Pancreas (tissue), 10 donors: Measurements from ENCODE around the gene PKHD1. TPM values are rescaled to one million over a fixed set of nuclear protein-coding genes. Genes with fewer than 3 reads are reported as not detected.

ENCODE experiments used
- ATAC-seq, 4 donors: fragments of 200-7000 bp; cut with Tn5 transposase; one replicate each; pipeline versions ENCODE4 v1.8.0 to v1.9.1; 2020; ENCODE audit warnings: mild to moderate bottlenecking in 4 of 4, moderate library complexity in 4 of 4
- DNase-seq, 6 donors: peaks; one replicate each; pipeline ENCODE4 v3.0.0-alpha.2; 2020
- FAIRE-seq: peaks from 2 replicates; lab custom pipeline; 2012; peaks lifted over from hg19 to GRCh38; lab: Jason Lieb, UNC
- H3K27ac ChIP-seq, 4 donors: fragments of 200-600 bp; sonication (generic); 1 replicate in 3 of 4; 2 replicates in 1 of 4; pipeline versions ENCODE4 v1.5.0 to v1.8.0; 2020
- H3K27me3 ChIP-seq, 4 donors: fragments of 200-600 bp; one replicate each; pipeline ENCODE4 v1.8.0; 2021
- H3K36me3 ChIP-seq, 3 donors: fragments of 200-600 bp; sonication (generic) in 1 of 3; one replicate each; pipeline versions ENCODE4 v1.5.0 to v1.8.0; 2020 to 2021
- H3K4me1 ChIP-seq, 3 donors: fragments of 200-600 bp; one replicate each; pipeline ENCODE4 v1.8.0; 2021
- H3K4me3 ChIP-seq, 4 donors: fragments of 200-600 bp; sonication (generic) in 2 of 4; one replicate each; pipeline versions ENCODE4 v1.5.0 to v1.8.0; 2020 to 2021
- H3K9me3 ChIP-seq, 4 donors: fragments of 200-600 bp; one replicate each; pipeline ENCODE4 v1.8.0; 2021
- WGBS, 2 donors: extraction: QIAGEN DNeasy Blood & Tissue Kit; methylation state at CpG; one replicate each; pipeline ENCODE4 v1.1.7; 2013; 5-methylcytosine and 5-hydroxymethylcytosine counted together
- intact Hi-C, 3 donors: fragments of 100-400 bp; cut with DNase I; formaldehyde crosslinking; loops; one replicate each; pipeline versions ENCODE4 v1.11.1 to v1.14.2; 2022
- polyA plus RNA-seq, 2 donors: library from polyadenylated mRNA; stranded (reverse); fragments of 200-250 nt; gene quantifications; one replicate each; pipeline ENCODE4 v1.2.3, GENCODE V29; 2013
- total RNA-seq, 6 donors: library from RNA; stranded (reverse); fragmentation: NEBNext Ultra II Directional in 4 of 6; extraction: Animal tissue kit (Norgen Biotek cat#: 25700) in 4 of 6; gene quantifications; one replicate each; pipeline versions ENCODE4 v1.2.1 to v1.2.4, GENCODE V29; 2021 to 2023
- TF ChIP-seq, protein P1 (sequence below), 4 donors: fragments of 200-600 bp; sonication (generic) in 3 of 4; IDR thresholded peaks; one replicate each; pipeline versions ENCODE4 v1.5.0 to v1.8.0; 2021; ENCODE audit warnings: antibody characterized with exemption in 4 of 4
- donor health status: healthy with polysubstance abuse.
- donor health status: DM: no; HTN: no; CAD: no; lungs with moderate emphysema.
- donor health status: DM: no; HTN: no; CAD: no.
- donor health status: control.
- donor health status: control.
- donor health status: Bipolar disorder and iron deficiency.
- donor health status: DM: yes; HTN: yes; CAD: no.
- donor health status: DM: no; HTN: no; CAD: no.
- donor health status: DM: no; HTN: no; CAD: no.
- donor health status: DM: yes; HTN: yes; CAD: no.

PKHD1 gene
- total and polyA plus RNA-seq, 8 donors: 6.4 to 33.0 (median 16.3) TPM

- ATAC-seq (no peak), FAIRE-seq (no peak), DNase-seq (no peak)
- Histone ChIP-seq H3K27me3 (no peaks in the 10 kb centered on the region), H3K9me3 (no peaks in the 10 kb centered on the region), H3K4me3 (no peak overlapping the region), H3K4me1 (no peaks in the 10 kb centered on the region), H3K36me3 (no peaks in the 10 kb centered on the region), H3K27ac (no peak overlapping the region)
- TF ChIP-seq, protein P1, sequence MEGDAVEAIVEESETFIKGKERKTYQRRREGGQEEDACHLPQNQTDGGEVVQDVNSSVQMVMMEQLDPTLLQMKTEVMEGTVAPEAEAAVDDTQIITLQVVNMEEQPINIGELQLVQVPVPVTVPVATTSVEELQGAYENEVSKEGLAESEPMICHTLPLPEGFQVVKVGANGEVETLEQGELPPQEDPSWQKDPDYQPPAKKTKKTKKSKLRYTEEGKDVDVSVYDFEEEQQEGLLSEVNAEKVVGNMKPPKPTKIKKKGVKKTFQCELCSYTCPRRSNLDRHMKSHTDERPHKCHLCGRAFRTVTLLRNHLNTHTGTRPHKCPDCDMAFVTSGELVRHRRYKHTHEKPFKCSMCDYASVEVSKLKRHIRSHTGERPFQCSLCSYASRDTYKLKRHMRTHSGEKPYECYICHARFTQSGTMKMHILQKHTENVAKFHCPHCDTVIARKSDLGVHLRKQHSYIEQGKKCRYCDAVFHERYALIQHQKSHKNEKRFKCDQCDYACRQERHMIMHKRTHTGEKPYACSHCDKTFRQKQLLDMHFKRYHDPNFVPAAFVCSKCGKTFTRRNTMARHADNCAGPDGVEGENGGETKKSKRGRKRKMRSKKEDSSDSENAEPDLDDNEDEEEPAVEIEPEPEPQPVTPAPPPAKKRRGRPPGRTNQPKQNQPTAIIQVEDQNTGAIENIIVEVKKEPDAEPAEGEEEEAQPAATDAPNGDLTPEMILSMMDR (IDR thresholded peaks at IDR 0.05): no peak
- intact Hi-C loops: no loop called here
- WGBS, 2 donors: 29 to 36% methylated on average over 3 of the region's 3 CpGs
Measured at GRCh38 chr6:51965222-51965801, 122.1 kb downstream of the PKHD1 start.

- Histone ChIP-seq H3K9me3 (no peaks in the 10 kb centered on the region), H3K27ac (no peak overlapping the region), H3K27me3 (no peaks in the 10 kb centered on the region), H3K36me3 (no peaks in the 10 kb centered on the region), H3K4me1 (no peaks in the 10 kb centered on the region), H3K4me3 (no peak overlapping the region)
- no peak for FAIRE-seq
- no peak for DNase-seq
- TF ChIP-seq, protein P1 (IDR thresholded peaks at IDR 0.05): no peak
- ATAC-seq: no peak
- 45 to 56% methylated on average over 4 of the region's 4 CpGs for WGBS, 2 donors
- intact Hi-C loops: no loop called here
Measured at GRCh38 chr6:51963980-51964379, 123.4 kb downstream of the PKHD1 start.

DNA sequence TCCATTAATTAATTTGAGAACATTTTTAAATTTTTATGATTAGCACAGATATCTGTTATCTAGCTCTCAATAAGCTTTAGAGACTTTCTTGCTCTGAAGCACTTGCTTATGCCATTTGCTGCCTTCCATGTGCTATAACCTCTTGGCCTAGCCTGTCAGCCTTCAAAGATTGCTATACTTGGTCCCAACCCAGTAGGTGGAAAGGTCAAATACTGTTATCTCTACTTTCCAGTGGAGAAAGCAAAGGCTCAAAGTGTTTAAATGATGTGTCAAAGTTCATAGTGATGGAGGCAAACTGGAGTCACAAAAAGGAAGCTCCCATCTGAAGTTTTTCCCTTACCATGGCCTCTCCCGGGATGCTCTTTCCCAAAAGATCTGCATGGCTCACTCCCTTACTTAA is 125.1 kb downstream of the PKHD1 start:
- no peak for DNase-seq
- intact Hi-C loops: no loop called here
- WGBS, 2 donors: 60 to 64% methylated on average over 1 of the region's 1 CpG
- Histone ChIP-seq H3K9me3 (no peaks in the 10 kb centered on the region), H3K36me3 (no peaks in the 10 kb centered on the region), H3K4me3 (no peak overlapping the region), H3K27ac (no peak overlapping the region), H3K4me1 (no peaks in the 10 kb centered on the region), H3K27me3 (no peaks in the 10 kb centered on the region)
- TF ChIP-seq, protein P1 (IDR thresholded peaks at IDR 0.05): no peak
- no peak for FAIRE-seq
- ATAC-seq: no peak

GRCh38 chr6:51960419-51960818 is 127.0 kb downstream of the PKHD1 start:
- no peaks in the 10 kb centered on the region for H3K9me3 ChIP-seq
- no peak for FAIRE-seq
- no peak for DNase-seq
- no peaks in the 10 kb centered on the region for H3K36me3 ChIP-seq
- TF ChIP-seq, protein P1 (IDR thresholded peaks at IDR 0.05): no peak
- intact Hi-C loops: no loop called here
- no peaks in the 10 kb centered on the region for H3K27me3 ChIP-seq
- ATAC-seq: no peak
- no peak overlapping the region for H3K4me3 ChIP-seq
- no peaks in the 10 kb centered on the region for H3K4me1 ChIP-seq
- H3K27ac ChIP-seq: no peak overlapping the region
- WGBS, 2 donors: 28 to 36% methylated on average over 2 of the region's 2 CpGs

GRCh38 chr6:51959744-51960383 is 127.5 kb downstream of the PKHD1 start:
- Histone ChIP-seq H3K4me3 (no peak overlapping the region), H3K4me1 (no peaks in the 10 kb centered on the region), H3K27me3 (no peaks in the 10 kb centered on the region), H3K27ac (no peak overlapping the region), H3K9me3 (no peaks in the 10 kb centered on the region), H3K36me3 (no peaks in the 10 kb centered on the region)
- TF ChIP-seq, protein P1 (IDR thresholded peaks at IDR 0.05): peak; percentile 8 to 44 (median 33)
- WGBS, 2 donors: 16 to 22% methylated on average over 6 of the region's 6 CpGs
- ATAC-seq: peak; percentile 67 to 85 (median 76)
- no peak for FAIRE-seq
- peak; percentile 25 to 73 (median 46) for DNase-seq
- intact Hi-C loops: no loop called here
